Kasumi-1 (cell line): ENCODE data around the gene HTR3E.
"Not testable (repeated sequence)": the region's sequence is repeated elsewhere in the genome, so short reads cannot be mapped to it uniquely, and the experiment has no call there.

Experiments used
- DNase-seq, 2 experiments: peaks; one replicate each; lab custom pipeline; 2025; lab: John Stamatoyannopoulos, UW

The HTR3E gene

DNA sequence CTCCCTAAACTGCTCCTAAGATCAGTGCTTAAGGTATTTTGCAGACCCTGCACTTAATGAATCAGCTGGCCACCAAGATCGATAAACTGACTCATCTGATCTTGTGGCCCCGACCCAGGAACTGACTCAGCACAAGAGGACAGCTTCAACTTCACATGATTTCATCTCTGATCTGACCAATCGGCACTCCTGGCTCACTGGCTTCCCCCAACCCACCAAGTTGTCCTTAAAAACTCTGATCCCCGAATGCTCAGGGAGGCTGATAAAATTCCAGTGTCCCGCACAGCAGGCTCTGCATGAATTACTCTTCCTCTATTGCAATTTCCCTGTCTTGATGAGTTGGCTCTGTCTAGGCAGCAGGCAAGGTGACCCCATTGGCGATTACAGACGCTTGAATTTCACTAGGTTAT is 13.5 kb downstream of the HTR3E start:
- DNase-seq, result no peak

- no peak for DNase-seq
Observed at GRCh38 chr3:184116017-184116416, 19.2 kb downstream of the HTR3E start.

DNA sequence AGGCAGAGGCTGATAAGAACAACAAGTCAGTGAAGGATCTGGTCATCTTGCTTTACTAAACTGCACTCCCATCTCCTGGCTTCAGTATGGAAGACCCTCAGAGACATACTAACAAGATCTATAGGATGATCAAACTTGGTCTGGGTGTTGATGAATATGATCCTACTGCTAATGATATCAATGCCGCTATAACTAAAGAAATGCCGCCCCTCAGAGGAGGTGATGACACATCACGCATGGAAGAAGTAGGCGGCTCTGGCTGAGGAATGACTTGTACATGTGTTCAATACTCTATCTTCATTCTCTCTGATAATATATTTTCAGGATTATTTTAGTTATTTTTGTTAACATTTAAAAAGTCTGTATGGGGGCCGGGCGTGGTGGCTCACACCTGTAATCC is 20.8 kb downstream of the HTR3E start:
- no peak for DNase-seq

DNA sequence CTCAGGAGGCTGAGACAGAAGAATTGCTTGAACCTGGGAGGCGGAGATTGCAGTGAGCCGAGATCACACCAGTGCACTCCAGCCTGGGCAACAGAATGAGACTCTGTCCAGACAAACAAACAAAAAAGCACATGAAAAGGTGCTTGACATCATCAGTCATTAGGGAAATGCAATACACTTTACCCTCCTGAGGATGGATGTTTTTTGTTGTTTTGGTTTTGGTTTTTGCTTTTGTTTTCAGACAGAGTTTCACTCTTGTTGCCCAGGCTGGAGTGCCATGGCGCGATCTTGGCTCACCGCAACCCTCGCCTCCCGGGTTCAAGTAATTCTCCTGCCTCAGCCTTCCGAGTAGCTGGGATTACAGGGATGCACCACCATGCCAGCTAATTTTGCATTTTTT is 24.2 kb downstream of the HTR3E start:
- not testable (repeated sequence) for DNase-seq

DNA sequence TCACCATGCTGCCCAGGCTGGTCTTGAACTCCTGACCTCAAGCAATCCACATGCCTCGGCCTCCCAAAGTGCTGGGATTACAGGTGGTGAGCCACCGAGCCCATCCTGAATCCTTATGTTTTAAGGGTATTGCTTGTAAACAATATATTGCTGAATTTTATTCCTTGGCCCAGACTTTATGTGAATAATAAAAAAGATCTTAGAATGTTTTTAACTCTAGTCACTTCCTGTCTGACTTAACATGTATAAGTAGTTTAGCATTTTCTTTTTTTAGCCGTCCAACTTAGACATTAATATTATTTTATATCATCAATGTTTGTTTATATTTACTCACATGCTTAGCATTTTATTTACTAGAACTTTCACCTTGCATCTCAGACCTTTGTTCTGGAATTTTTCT is 29.1 kb downstream of the HTR3E start:
- no peak for DNase-seq

DNA sequence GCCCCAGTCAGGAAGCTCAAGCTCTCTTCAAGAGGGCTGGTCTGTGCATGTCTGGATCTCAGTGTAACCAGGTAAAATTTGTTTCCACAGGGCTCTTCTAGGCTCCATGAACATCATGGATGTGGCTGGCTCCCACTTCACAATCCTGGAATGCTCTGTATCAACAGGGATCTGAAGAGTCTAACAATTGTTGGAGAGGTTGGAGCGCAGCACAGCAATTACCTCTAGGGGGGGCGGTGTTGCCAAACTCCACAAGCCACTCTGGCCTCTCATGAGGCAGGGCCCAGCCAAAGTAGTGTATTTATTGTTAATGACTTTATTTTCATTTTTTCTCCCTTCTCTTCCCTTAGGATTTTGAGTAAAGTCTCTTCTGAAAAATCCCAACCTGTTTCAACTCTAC is 32.1 kb downstream of the HTR3E start:
- DNase-seq, result peak; percentile 55 to 56

DNA sequence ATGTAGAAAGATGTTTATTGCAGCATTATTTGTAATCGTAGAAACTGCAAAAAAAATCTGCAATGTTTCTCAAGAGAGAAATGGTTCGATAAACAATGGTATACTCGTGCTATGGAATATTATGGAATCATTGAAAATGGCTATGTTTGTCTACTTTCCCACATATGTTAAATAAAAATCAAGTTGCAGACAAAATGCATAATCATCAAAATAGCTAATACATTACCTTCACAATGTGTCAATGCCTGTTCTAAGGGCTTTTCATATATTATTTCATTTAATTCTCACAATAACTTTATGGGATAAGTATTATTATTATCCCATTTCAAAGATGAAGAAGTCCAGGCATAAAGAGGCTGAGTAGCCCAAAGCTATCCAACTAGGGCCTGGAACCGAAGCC is 36.1 kb downstream of the HTR3E start:
- DNase-seq, result no peak

GRCh38 chr3:184133840-184134745 is 37.2 kb downstream of the HTR3E start:
- peak; percentile 85 to 87 for DNase-seq

DNA sequence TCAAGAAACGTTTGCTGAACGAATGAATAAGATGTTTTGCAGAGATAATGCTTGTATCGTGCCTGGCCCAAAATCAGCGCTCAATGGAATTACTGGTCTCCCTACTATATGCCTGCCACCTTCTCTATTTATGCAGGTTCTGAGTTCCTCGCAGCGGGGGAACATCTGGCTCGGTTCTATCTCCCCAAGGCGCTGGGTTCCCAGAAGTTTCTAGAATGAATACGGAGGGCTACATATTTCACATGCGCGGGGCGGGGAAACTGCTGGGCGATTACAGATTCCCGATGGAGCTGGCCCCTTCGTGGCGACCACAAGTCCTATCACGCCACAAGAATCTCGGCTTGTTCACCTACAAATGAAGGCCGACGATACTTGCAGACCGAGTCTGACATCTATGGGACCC is 37.9 kb downstream of the HTR3E start:
- DNase-seq, result peak; percentile 53 to 56

DNA sequence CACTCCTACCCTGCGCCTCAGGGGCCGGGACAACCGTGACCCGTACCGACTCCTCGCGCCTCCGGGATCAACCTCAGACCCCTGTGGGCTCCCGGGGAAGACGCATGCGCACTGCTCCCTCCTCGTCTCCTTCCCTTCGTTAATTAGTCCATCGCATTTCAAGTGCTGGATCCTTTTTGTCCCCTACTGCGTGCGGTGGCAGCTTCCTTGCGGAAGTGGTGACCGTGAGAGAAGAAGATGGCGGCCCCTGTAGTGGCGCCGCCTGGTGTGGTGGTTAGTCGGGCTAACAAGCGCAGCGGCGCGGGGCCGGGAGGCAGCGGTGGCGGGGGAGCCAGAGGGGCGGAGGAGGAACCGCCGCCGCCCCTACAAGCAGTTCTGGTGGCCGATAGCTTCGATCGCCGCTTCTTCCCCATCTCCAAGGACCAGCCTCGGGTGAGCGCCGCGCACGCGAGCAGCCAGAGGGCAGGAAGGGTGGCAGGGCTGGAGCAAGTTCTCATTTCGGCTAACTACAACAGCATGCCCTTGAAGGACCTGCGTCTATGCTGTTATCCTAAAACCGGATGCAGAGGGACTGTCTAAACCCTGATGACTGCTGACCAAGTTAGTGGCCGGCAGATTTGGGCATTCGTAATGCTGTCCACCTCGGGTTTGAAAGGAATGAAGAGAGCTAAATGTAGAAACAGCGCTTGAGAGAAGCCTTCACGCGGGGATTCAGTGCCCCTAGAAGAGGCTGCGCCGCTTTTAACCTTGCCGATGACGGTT is 38.5 kb downstream of the HTR3E start, which contains the start of gene EIF2B5:
EIF2B5 (plus strand) TSS at position 210 of the 762 bp plus-strand sequence; CDS start at position 238, 28 bp downstream.
- DNase-seq, result peak; percentile 96

DNA sequence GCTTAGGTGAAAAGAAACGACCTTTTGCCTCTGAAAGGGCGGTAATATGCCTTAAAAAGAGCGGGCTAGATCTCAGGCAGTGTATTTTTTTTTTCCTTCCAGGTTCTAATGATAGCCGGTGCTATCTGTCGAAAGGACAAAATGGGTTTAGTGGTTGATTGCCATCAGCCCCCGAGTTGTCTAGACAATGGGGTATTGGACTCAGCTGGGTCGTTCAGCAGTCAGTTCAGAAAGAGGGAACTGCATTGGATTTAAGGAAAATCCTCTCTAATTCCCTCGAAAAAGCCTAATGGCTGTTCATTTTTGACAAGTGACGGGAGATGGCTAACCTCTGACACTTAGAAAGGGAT is 39.0 kb downstream of the HTR3E start:
- no peak for DNase-seq

DNA sequence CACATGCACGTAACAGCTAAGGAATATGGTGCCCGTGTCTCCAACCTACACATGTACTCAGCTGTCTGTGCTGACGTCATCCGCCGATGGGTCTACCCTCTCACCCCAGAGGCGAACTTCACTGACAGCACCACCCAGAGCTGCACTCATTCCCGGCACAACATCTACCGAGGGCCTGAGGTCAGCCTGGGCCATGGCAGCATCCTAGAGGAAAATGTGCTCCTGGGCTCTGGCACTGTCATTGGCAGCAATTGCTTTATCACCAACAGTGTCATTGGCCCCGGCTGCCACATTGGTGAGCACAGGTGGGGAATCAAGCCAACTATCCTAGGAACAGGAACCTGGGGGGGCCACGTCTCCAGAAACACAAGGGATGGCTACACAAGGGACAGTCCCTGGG is 43.6 kb downstream of the HTR3E start:
- DNase-seq, result no peak

DNA sequence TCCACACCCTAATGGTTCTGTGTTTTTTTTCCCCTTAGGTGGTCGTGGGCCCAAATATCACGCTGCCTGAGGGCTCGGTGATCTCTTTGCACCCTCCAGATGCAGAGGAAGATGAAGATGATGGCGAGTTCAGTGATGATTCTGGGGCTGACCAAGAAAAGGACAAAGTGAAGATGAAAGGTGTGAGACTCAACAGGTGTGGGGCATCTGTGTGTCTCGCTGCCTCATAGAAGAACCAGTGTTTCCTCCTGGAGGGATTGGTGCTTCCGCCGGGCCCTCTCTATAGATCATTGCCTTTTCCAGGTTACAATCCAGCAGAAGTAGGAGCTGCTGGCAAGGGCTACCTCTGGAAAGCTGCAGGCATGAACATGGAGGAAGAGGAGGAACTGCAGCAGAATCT is 45.3 kb downstream of the HTR3E start:
- no peak for DNase-seq

DNA sequence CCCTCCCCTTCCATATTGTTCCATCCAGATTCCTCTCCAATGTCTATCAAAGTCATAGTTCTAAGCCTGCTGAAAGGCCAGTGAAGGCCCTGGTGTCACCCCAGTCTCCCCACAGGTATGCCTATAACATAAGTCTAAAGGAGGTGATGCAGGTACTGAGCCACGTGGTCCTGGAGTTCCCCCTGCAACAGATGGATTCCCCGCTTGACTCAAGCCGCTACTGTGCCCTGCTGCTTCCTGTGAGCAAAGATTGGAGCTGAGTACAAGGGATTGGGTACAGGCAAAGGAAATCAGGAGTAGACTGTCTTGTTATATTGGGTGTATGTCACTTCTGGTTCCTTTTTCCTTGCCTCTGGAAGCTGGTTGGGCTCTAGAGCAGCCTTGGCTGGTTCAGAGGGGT is 46.5 kb downstream of the HTR3E start:
- DNase-seq, result no peak

DNA sequence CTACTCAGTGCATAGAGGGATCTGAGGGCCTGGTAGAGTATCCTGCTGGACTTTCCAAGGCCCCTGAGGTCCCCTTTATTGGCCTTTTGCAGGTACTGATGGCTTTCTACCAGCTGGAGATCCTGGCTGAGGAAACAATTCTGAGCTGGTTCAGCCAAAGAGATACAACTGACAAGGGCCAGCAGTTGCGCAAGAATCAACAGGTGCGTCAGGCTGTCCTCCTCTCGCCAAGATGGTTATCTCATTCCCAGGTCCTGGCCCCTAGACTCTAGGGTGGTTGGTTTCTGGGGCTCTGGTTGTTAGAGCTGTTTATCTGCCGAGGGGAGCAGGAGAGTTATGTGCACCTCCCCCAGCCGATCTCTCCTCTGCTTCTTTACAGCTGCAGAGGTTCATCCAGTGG is 47.6 kb downstream of the HTR3E start:
- no peak for DNase-seq

DNA sequence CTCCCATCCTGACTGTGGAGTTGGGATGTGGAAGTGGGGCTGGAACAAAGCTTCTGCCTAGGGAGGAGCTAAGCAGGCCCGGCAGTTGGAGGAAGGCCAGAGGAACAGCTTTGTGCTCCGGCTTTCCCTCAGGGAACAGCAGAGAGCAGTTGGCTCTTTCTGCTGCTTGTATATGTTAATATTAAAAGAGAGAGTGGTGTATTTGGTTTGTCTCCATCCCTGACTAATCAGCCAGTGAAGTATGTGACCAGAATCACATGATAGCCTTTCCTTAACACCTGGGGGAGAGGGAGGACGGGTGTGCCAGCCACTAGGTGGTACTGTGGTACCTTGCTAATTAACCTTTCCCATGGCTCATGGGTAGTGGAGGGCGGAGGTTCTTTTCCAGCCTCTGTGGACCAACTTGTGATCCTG is 48.3 kb downstream of the HTR3E start:
- no peak for DNase-seq

GRCh38 chr3:184145751-184146270 is 48.9 kb downstream of the HTR3E start:
- DNase-seq, result no peak

GRCh38 chr3:184148076-184148475 is 51.2 kb downstream of the HTR3E start:
- DNase-seq, result no peak

DNA sequence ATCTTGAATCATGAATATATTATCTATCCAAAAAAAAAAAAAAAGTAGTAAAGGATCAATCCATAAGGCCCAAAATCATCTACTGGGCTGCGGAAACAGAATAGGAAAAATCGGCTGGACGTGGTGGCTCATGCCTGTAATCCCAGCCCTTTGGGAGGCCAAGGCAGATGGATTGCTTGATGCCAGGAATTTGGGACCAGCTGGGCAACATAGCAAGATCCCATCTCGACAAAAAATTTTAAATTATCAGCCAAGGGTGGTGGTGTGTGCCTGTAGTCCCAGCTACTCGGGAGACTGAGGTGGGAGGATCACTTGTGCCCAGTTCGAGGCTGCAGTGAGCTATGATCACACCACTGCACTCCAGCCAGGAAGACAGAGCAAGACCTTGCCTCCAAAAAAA is 52.3 kb downstream of the HTR3E start:
- no peak for DNase-seq

- peak in 1 of 2 experiments; percentile 15 for DNase-seq
Observed at GRCh38 chr3:184149770-184150169, 52.9 kb downstream of the HTR3E start.

- DNase-seq, result peak in 1 of 2 experiments; percentile 26
Observed at GRCh38 chr3:184154885-184155643, 58.2 kb downstream of the HTR3E start, which contains the start of gene DVL3. DVL3 (plus strand) TSS chr3:184155377; CDS start chr3:184155636, 259 bp downstream.
